B cell (primary cell): Measurements from ENCODE around the gene DACT3.

ENCODE experiments used
- EZH2 ChIP-seq: IDR thresholded peaks from 2 replicates; pipeline ENCODE4 v1.6.1; 2012; ENCODE audit warnings: borderline replicate concordance, low read depth, mild to moderate bottlenecking, moderate library complexity, low read length; ENCODE audit not compliant: insufficient read depth, poor library complexity, severe bottlenecking
- TF ChIP-seq, protein P1 (sequence below): fragments of 200-600 bp; IDR thresholded peaks from one replicate; pipeline ENCODE4 v1.8.0; 2022; ENCODE audit warnings: antibody characterized with exemption, mild to moderate bottlenecking

DNA sequence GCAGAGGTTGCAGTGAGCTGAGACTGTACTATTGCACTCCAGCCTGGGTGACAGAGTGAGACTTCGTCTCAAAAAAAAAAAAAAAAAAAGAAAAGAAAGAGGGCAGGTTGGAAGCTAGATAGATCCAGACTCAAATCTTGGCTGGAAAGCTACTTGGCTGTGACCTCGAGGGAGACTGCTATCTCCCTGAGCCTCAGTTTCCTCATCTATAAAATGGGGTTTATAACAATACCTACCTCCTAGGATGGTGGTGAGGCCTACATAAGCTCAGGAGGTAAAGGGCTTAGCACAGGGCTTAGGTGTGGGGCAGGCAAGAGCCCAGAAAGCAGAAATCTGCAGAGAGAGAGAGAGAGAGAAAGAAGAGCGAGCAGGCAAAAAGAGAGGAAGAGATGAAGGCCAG is 24.2 kb upstream of the DACT3 start:
- TF ChIP-seq, protein P1, sequence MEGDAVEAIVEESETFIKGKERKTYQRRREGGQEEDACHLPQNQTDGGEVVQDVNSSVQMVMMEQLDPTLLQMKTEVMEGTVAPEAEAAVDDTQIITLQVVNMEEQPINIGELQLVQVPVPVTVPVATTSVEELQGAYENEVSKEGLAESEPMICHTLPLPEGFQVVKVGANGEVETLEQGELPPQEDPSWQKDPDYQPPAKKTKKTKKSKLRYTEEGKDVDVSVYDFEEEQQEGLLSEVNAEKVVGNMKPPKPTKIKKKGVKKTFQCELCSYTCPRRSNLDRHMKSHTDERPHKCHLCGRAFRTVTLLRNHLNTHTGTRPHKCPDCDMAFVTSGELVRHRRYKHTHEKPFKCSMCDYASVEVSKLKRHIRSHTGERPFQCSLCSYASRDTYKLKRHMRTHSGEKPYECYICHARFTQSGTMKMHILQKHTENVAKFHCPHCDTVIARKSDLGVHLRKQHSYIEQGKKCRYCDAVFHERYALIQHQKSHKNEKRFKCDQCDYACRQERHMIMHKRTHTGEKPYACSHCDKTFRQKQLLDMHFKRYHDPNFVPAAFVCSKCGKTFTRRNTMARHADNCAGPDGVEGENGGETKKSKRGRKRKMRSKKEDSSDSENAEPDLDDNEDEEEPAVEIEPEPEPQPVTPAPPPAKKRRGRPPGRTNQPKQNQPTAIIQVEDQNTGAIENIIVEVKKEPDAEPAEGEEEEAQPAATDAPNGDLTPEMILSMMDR = no peak
- no peak for TF ChIP-seq EZH2
